Subcutaneous abdominal adipose tissue (tissue), 5 donors: Measurements from ENCODE around the gene PRM3.

Experiments used
- H3K27ac ChIP-seq: one replicate; pipeline ENCODE4 v1.7.0; 2013; ENCODE audit warnings: low read depth, mild to moderate bottlenecking, inconsistent platforms, low read length, moderate library complexity
- H3K27me3 ChIP-seq, 5 donors: one replicate each; pipeline ENCODE4 v1.7.0; 2013; ENCODE audit warnings: low read length in 5 of 5, inconsistent platforms in 1 of 5; ENCODE audit not compliant: control insufficient read depth in 5 of 5, insufficient read depth in 4 of 5
- H3K36me3 ChIP-seq, 5 donors: one replicate each; pipeline ENCODE4 v1.7.0; 2013; ENCODE audit warnings: low read length in 5 of 5; ENCODE audit not compliant: control insufficient read depth in 5 of 5, insufficient read depth in 5 of 5
- H3K4me1 ChIP-seq, 5 donors: one replicate each; pipeline ENCODE4 v1.7.0; 2013; ENCODE audit warnings: low read length in 5 of 5, mild to moderate bottlenecking in 3 of 5, moderate library complexity in 1 of 5; ENCODE audit not compliant: control insufficient read depth in 5 of 5, insufficient read depth in 5 of 5
- H3K4me3 ChIP-seq, 5 donors: one replicate each; pipeline ENCODE4 v1.7.0; 2013; ENCODE audit warnings: low read length in 5 of 5, low read depth in 1 of 5
- H3K9ac ChIP-seq, 5 donors: one replicate each; pipeline ENCODE4 v1.7.0; 2013; ENCODE audit warnings: low read length in 5 of 5, mild to moderate bottlenecking in 4 of 5, moderate library complexity in 3 of 5
- H3K9me3 ChIP-seq, 5 donors: one replicate each; pipeline ENCODE4 v1.7.0; 2013; ENCODE audit warnings: low read length in 5 of 5; ENCODE audit not compliant: control insufficient read depth in 5 of 5
- donor health status: healthy.
- donor health status: healthy.
- donor health status: healthy.
- donor health status: healthy.
- donor health status: healthy.

The PRM3 gene

DNA sequence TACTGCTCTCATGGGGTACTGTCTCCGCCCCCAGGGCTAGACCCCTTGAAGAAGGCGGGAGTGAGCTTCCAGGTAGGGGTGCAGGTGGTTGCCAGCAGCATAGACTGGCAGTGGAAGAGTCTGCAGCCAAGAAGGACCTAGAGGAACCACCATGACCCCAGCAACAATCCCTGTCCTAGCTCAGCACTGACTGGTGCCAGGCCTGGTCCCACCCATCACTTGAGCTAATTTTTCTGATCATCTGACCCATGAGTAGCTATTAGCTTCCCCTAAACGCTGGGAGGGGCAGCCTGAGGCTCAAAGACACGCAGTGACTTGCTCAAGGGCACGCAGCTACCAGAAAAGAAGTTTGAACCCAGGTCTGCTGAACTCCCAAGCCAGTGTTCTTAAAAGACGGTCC is 945 bp downstream of the PRM3 start:
- peaks cover 0 to 6% (median 0%) of the 10 kb centered on the region in 5 donors for H3K27me3 ChIP-seq
- no peak overlapping the region for H3K4me3 ChIP-seq
- no peaks in the 10 kb centered on the region for H3K4me1 ChIP-seq
- no peak overlapping the region for H3K9ac ChIP-seq
- H3K27ac ChIP-seq, result no peak overlapping the region
- no peaks in the 10 kb centered on the region for H3K9me3 ChIP-seq
- H3K36me3 ChIP-seq, result no peaks in the 10 kb centered on the region

DNA sequence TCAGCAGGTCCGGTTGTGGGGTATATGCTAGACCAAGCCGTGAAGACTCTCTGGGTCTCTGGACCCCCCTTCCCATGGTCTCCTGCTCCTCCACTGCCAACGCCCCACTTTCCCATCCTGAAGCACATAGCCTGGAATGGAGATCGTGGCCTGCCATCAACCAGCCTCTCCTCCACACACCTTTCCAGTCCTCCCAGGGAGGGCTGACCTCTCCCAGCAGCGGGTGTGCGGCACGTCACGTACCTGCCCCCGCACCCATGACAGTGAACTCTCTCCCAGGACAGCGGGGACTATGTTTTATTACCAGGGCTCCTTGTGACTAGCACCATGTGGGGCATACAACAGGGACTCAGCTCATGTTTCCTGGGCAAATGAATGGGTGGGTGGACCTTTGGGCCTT is 1.8 kb downstream of the PRM3 start:
- H3K36me3 ChIP-seq, result no peaks in the 10 kb centered on the region
- H3K9ac ChIP-seq, result no peak overlapping the region

GRCh38 chr16:11270602-11271162 is 2.7 kb downstream of the PRM3 start:
- H3K36me3 ChIP-seq, result no peaks in the 10 kb centered on the region
- H3K27me3 ChIP-seq, result peaks cover 0 to 2% (median 0%) of the 10 kb centered on the region in 5 donors
- no peak overlapping the region for H3K4me3 ChIP-seq
- no peaks in the 10 kb centered on the region for H3K4me1 ChIP-seq
- no peak overlapping the region for H3K9ac ChIP-seq
- H3K27ac ChIP-seq, result no peak overlapping the region
- no peaks in the 10 kb centered on the region for H3K9me3 ChIP-seq

More for the DNA sequence above, 1.8 kb downstream of the PRM3 start:
- Histone ChIP-seq H3K4me1 (no peaks in the 10 kb centered on the region), H3K4me3 (no peak overlapping the region), H3K27ac (no peak overlapping the region), H3K9me3 (no peaks in the 10 kb centered on the region), H3K27me3 (peaks cover 0 to 4% (median 0%) of the 10 kb centered on the region in 5 donors)

GRCh38 chr16:11268921-11269375 is 4.5 kb downstream of the PRM3 start, which contains the start of gene TNP2:
TSS of gene TNP2 (minus strand) at chr16:11269325. CDS start at chr16:11269262, 63 bp downstream.
- Histone ChIP-seq H3K36me3 (no peaks in the 10 kb centered on the region), H3K9ac (no peak within 1 kb of the TSS), H3K9me3 (no peaks in the 10 kb centered on the region), H3K27me3 (peaks cover 0 to 2% (median 0%) of the 10 kb centered on the region in 5 donors), H3K4me1 (no peaks in the 10 kb centered on the region), H3K27ac (no peak within 1 kb of the TSS), H3K4me3 (no peak within 1 kb of the TSS)

GRCh38 chr16:11265124-11265523 is 8.3 kb downstream of the PRM3 start:
- H3K9me3 ChIP-seq, result no peaks in the 10 kb centered on the region
- H3K36me3 ChIP-seq, result no peaks in the 10 kb centered on the region

GRCh38 chr16:11264155-11264832 is 9.1 kb downstream of the PRM3 start:
- H3K9me3 ChIP-seq, result no peaks in the 10 kb centered on the region
- peaks cover 2 to 16% (median 6%) of the 10 kb centered on the region in 5 donors for H3K4me1 ChIP-seq
- H3K9ac ChIP-seq, result no peak overlapping the region
- H3K4me3 ChIP-seq, result no peak overlapping the region
- no peaks in the 10 kb centered on the region for H3K36me3 ChIP-seq
- H3K27me3 ChIP-seq, result no peaks in the 10 kb centered on the region
- no peak overlapping the region for H3K27ac ChIP-seq

More at GRCh38 chr16:11265124-11265523, 8.3 kb downstream of the PRM3 start:
- Histone ChIP-seq H3K4me3 (no peak overlapping the region), H3K27me3 (no peaks in the 10 kb centered on the region), H3K9ac (no peak overlapping the region), H3K27ac (no peak overlapping the region), H3K4me1 (peaks cover 0 to 12% (median 4%) of the 10 kb centered on the region in 5 donors)

- no peak overlapping the region for H3K27ac ChIP-seq
- no peaks in the 10 kb centered on the region for H3K9me3 ChIP-seq
- H3K27me3 ChIP-seq, result no peaks in the 10 kb centered on the region
- H3K4me1 ChIP-seq, result peaks cover 7 to 22% (median 11%) of the 10 kb centered on the region in 5 donors
- H3K36me3 ChIP-seq, result no peaks in the 10 kb centered on the region
- no peak overlapping the region for H3K4me3 ChIP-seq
- no peak overlapping the region for H3K9ac ChIP-seq
Measured at GRCh38 chr16:11263737-11264136, 9.7 kb downstream of the PRM3 start.

GRCh38 chr16:11262915-11263314 is 10.5 kb downstream of the PRM3 start:
- Histone ChIP-seq H3K9me3 (no peaks in the 10 kb centered on the region), H3K36me3 (no peaks in the 10 kb centered on the region), H3K4me3 (no peak overlapping the region), H3K9ac (no peak overlapping the region), H3K4me1 (peaks cover 8 to 28% (median 18%) of the 10 kb centered on the region in 5 donors), H3K27ac (no peak overlapping the region), H3K27me3 (no peaks in the 10 kb centered on the region)

DNA sequence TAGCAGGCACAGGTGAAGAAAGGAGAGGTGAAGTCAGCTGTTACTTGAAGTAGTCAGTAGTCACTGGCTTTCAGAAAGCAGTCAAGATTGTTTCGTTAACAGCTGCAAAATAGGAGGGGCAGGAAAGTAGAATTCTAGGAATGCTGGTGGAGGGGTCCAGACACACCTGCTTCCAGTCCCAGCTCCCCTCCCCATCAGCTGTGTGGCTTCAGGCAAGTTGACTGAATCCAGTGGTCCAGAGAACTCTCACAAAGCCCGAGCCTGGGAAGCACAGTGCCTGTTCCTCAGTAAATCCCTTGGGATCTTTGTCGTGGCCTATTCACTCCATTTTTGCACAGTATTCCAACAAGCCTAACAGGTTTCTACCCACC is 12.8 kb downstream of the PRM3 start:
- Histone ChIP-seq H3K4me3 (no peak overlapping the region), H3K27ac (no peak overlapping the region), H3K4me1 (peaks cover 11 to 40% (median 25%) of the 10 kb centered on the region in 5 donors), H3K9ac (no peak overlapping the region), H3K9me3 (no peaks in the 10 kb centered on the region), H3K27me3 (no peaks in the 10 kb centered on the region), H3K36me3 (no peaks in the 10 kb centered on the region)
